HG02870 (cell line): ENCODE data around the gene SORD.
"Not testable (repeated sequence)": the region's sequence is repeated elsewhere in the genome, so short reads cannot be mapped to it uniquely, and the experiment has no call there.

Experiments
- ATAC-seq: cut with Tn5 transposase; IDR thresholded peaks from one replicate; pipeline ENCODE4 v1.9.1; 2021; ENCODE audit warnings: mild to moderate bottlenecking, moderate library complexity; ENCODE audit not compliant: unreplicated experiment

Gene SORD

DNA sequence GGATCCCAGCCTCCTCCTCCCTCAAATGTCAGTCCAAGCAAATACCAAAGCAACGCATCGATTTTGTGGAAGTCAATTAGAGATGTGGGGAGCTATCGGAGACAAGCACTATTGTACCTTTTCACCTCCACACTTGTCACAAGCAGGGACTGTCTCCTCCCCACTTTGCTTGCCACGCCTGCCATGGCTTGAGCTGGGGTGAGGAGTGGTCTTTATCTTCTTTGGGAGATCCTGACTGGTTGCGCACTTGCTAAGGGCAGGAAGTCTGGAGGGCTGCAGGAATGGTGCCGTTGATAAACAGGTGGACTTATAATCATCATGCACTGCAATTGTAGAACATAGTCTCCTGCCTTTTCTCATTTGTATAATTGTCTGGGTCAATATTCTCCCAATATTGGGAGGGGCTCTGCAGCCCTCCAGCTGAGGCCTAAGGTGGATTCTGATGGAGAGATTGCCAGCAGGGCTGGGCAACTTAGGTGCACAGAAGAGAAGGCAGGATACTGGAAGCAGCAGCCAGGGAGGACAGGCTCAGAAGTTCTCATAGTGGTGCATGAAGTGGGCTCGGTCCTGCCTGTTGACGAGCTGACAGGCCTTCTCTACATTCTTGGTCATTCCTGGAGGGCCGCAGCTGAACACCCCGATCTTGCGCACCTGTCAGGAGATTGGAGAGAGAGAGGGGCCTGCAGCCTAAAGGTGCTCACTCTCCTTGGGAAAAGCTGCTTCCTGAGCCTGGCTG lies 70.8 kb downstream of the SORD start:
- ATAC-seq = no peak

DNA sequence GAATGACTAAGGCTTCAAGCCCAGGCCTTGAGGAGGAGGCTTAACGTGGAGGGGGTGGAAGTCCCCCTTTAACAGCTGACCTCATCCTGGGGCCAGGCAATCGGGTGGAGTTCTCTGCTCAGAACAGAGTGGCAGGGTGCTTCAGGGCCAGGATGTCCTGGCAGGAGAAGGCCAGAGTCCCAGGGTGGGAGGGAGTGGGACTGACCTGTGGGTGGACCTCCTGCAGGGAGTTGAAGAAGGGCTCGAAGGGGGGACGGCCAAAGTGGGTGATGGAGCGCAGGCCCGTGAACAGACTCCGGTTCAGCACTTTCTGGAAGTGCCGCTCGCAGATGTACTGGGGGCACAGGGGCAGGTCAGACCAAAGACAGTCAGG lies 71.3 kb downstream of the SORD start:
- no peak for ATAC-seq

DNA sequence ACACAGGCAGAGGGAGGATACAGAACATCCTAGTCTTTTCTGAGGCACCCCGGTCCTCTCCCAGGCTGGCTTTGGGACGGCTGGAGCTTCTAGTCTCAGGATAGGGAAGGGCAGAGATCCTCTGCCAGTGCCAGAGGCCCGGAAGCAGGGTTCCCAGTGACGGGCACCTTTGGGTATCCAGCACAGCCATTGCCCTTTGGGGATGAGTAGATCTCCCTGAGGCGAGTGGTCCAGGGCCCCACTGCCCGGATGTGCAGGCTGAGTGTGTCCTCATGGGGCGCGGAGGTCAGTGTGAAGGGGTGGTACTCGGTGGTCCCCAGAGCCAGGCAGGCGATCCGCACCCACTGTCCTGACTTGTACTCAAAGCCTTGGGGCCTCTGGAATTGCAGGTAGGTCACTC lies 72.7 kb downstream of the SORD start:
- ATAC-seq = no peak

DNA sequence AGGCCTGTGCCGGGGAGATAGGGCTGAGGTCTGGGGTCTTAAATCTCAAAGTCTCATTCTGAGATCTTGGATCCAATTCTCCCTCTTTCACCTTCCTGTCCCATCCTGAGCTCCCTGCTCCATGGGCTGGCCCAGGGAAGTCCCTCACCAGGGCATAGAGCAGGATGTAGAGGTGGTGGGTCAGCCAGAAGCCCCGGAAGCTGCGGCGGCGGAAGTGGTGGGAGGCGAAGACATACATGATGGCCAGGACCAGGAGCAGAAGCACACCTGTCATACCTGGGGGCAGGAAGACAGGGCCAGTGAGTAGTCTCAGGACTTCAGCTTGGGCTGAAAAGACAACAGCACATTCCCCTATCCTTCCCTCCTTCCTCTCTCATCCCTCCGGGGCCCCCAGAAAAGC lies 74.5 kb downstream of the SORD start:
- ATAC-seq = no peak

DNA sequence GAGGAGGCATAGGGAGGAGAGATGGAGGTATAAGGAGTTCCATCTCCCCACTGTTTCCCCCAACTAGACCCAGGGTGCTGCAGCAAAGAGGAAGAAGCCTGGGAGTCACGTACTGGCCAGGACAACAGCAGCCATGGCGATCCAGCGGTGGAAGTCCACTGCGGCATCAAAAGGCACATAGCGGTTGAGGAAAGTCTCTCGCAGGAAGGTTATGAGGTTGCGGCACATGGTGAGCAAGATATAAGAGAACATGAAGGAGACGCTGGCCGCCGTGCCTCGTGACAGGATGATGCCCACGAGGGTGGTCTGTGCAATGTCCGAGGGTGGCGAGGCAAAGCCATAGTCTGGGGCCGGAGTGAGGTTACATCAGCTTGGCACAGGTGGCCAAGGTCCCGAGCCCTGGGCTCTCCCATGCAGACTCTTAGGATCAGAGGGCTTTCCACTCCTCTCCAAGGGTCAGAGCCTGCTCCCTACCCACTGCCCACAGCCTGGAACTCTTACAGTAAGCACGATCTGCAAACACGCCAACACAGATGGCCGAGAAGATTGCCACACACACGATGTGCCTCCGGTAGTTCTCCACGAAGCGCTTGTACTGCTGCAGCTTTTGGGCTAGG lies 76.7 kb downstream of the SORD start:
- ATAC-seq = no peak

DNA sequence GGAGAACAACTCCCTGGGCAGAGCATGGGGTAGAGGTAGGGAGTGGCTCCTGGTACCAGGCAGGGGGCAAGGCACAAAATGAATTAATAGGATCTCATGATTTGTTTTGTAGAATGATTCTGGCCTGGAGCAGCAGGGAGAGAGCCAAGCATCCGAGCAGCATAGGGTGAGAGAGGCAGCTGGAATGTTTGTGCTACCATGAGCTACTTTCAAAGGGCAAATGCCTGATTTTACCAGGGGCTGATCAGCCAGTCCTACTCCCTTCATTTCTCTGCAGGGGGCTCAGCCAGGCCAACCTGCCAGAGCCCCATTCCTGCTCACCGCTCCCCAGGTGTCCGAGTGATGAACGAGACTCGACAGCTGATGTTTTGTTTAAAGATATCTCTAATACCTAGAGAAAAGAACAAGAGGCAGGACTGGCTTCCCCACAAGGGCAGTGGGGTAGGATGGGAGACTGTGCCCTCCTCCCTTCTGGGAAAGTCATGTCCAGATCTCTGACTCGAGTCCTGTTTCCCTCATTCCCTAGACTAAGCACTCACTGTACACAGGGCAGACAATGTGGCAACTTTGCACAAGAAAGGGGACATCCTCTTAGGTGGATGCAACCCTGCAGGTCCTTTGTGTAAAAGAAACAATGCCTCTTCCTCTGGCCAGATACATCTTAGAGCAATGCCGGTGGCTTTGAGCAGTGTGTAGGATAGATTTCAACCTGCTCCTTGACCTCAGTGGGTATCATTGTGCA lies 78.1 kb downstream of the SORD start:
- ATAC-seq = no peak

DNA sequence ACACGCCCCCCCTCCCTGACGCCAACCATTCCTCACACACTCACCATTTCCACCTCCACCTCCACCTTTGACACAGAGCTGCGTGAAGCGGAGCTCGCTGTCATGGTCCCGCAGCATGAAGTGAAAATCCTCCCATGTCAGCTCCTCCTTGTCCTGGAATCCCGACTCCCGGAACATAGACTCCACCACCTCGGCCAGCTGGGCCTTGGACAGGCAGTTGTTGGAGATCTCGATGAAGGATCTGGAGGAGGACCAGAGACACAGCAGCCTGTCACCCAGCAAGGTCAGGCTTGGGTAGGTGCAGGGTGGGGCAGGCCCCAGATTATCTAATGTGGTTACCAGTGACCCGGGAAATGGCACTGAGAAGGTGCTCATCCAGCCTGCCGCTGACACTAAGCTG lies 78.8 kb downstream of the SORD start:
- ATAC-seq = no peak

DNA sequence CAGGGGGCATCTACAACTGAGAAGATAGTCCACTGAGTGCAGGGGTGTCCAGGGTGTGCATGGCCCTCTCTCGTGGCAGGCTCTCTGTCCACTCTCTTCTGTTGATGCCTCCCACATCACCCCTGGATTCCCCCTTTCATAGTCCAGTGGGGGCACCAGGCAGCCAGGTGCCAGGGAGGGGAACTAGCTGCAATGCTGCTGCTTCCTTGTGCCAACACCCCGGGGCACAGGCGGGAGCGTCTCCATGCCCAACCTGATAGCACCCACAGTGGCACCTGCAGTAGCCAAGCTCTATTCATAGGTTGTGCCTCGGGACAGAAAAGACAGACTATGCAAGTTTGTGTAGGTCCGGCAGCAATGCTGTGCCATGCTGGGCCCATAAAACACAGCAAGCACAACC lies 79.2 kb downstream of the SORD start:
- ATAC-seq = no peak

DNA sequence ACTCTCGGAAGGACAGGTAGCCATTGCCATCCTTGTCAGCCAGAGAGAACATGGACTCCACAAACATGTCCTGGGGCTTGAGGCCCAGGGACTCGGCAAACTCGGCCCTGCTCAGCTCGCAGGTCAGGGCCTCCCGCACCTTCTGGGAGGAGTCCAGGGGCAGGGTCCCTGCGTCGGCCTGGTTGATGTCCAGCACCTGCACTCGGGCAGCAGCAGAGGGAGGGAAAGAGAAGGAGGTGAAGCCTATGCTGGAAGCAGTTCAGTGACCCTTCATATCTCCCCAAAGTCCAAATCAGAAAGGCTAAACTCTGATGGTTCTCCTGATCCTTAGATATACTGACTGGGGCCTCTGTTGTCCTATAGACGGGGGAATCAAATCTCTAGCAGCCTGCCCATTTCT lies 81.2 kb downstream of the SORD start:
- ATAC-seq = not testable (repeated sequence)

DNA sequence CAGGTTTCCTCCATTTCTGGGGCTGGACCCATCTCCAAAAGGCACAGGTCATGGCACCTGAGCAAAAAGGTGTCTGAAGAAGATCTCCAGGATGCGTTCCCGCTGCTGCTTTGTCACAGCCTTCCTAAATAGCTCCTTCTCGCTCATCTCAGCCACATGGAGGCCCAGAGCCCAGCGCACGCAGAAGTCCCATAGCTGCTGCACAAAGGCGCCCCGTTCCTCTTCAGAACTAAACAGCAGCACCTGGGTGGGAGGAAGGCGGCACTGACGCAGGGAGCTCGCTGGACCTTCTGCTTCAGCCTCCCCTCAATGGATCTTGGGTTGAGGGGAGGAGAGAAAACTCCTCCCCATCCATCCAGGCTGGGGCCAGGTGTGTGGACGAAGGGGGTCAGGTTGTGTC lies 82.6 kb downstream of the SORD start:
- ATAC-seq = no peak

DNA sequence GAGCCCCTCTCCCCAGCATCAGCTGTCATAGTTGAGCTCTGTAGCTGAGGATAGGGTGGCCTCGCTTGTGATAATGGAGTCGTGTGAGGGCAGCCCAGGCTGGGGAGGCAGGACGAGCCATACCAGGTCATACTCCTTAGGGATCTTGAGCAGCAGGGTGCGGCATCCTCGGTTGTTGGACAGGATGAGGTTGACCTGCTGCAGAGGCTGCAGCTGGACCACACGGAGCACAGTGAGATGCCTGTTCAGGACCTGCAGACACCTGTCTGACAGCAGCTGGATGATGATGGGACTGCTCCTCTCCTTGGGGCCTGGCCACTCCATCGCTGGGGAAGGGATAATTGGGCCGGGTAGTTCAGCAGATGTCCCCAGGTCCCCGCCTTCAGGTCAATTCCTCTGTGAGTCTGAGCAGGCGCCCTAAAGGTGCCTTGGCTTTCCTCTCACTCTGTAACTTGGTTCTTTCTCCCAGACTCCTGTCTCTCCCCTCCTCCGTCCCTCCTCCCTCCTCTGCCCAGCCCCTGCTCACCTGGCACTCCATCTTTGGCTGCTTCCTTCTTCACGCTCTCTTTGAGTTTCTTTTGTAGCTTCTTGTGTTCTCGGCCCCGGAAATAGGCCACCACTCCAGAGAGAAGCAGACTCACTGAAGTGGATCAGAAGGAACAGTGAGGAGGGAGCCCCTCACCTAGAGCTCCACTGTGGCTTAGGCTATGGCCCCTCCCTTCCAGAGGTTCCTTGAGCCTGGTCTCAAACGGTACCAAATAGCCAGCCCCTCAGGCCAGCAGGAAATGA lies 83.2 kb downstream of the SORD start:
- ATAC-seq = no peak

DNA sequence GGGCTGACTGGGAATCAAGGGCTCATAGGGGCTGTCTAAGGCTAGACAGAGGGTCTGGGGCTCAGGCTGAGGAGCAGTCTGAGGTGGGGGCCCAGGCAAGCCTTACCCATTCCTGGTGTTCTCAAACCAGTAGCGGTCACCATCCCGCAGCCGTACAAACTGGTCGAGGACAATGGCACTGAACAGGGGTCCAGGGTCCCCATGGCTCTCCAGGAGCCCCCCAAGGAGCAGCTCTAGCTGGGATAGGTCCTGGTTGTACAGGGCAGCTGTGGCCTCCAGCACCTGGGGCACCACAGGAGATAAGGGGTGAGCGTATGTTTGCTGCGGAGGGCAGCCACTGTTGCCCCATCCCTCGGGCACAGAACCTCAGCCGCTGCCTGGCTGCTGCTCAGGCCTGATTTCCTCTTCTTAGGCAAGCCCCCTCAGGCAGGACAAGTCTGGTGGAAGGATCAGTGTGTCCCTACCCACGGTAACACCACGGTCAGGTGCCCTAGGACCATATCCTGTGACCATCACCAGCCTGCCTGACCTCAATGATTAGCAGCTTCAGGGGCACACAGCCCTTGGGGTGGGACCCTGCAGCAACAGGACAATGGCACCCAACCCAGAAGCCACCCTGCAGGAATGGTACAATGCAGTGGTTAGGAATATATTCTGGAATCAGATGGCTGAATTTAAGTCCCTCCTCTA lies 85.1 kb downstream of the SORD start:
- ATAC-seq = no peak

DNA sequence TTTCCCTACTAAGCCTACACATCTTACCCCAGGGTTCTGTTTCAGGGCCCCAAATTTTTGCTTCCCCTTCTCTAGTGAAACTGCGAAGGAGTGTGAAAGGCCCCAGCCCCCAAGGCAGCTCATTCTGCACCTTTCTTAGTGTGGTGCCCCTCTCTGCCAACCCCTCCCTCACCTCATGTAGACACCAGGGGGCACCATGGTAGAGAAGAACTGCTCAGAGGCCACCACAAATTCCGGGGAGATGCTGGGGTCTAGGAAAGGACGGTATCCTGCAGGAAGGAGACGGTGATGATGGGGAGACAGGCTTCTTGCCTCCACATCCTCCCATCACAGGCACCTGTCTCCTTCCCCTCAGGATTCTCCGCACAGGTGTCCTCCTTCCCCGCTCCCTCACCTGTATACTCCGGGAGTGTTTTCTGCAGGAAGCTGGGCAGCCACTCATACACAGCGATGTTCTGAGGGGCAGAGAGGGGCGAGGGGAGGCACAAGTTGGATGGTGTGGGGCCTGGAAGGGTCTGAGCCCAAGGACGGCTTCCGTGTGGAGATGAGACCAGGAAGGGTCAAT lies 87.3 kb downstream of the SORD start:
- no peak for ATAC-seq

DNA sequence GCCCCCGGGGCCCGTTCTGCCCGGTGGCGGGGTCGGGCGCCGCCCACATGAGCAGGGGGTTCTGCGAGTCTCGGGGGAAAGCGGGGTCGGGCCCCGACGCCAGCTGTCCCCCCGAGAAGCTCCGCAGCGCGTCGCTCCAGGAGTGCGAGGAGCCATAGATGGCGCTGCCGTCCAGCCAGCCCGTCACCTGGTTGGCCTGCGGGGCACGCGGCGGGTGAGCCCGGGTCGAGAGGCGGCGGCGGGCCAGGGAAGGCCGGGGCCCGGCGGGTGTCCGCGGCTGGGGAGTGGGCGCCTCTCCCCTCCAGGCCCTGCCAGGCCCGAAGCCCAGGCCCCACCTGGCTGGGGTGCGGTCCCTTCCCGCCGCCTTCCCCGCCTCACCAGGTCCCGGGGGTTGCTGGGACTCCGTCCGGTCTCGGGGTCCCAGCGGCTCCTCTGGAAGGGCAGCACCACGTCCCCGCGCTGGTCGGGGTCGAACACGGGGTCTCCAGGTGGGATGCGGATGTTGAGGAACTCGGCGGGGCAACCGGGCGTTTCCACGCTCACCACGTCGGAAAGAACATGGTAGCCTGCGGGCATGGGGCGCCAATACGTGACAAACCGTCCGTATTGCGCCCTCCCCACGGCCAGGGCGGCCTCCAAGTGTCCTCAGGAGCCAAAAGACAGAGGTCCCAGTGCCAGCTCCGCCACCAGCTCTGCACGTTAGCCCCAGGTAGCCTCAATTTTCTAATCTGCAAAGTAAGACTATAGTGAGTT lies 88.6 kb downstream of the SORD start:
- no peak for ATAC-seq

DNA sequence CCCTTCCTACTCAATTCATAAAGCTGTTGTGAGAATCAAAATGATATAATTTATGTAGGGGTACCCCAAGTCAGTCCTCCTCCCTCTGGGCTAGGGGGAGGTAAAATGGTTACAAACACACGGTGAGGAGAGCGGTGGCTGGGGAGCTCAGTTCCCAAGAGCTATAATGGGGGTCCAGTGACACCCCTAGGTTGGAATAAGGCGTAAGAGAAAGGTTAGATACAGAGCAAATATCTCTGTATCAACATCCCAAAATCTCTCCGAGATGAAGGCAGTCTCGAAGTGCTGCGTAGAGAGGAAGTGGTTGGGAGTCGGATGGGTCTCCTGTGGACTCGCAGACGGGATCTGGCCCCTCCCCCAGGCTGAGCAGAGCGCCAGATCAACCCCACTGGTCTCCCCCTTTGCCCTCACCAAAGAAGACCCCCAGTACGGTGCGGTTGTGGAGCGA lies 89.2 kb downstream of the SORD start:
- ATAC-seq = no peak

DNA sequence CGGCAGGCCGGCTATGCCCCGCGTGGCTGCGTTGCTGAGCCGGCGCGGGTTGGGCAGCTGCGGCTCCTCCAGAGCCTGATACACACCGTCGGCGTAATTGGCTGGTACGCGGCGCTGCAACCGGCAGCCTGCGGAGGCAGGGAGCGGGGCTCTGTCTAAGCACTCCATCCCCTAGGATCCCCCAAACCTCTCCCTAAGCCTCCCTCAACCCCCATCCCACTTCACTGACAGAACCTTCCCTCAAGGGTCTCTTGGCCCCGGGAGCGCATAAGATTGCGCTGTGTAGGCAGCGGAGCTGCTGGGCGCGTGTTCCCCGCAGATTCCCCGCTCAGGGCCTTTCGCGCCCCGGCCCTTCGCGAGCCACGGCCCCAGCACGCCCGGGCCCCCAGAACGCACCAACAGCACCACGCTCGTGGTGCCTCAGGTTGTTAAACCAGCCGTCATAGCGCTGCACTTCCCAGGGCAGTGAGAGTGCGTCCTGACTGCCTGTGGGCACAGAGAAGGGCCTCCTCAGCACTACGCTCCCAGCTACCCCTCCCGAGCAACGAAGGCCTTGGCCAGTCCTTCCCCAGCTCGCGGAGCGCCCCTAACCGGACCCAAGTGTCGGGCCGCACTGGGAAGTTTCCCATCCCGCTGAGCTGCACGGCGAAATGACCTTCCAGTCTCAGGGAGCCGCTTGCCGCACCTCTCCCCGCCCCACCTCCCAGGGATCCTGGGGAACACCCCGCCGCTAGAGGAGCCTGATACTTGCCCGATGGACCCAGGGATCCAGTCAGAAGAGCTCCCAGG lies 89.8 kb downstream of the SORD start:
- ATAC-seq = no peak

DNA sequence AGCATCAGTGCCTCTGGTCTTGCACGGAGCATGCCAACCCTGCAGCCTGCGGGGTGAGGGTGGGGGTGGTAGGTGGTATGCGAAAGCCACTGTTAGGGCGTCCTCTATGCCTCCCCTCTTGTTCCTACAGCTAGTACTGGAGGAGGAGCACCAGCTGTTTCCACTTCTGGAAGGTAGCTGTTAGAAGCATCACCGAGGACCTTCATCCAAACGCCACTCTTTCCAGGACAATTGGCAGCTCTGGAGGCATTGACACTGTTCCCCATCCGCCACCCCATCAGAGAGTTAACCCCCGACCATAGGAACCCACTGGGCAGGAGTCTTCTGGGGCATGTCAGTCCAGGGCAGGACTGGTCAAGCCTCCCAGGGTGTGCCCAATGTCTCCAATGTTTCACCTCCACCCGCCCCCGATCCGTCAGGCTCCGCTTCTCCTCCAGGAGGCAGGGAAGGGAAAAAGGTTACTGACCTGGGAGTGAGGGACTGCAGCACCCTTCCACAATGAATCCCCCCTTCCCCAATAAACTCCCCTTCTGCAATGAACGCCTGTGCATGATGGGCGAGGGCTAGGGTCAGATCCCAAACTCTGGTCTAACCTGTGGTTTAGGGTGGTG lies 90.5 kb downstream of the SORD start:
- ATAC-seq = no peak

DNA sequence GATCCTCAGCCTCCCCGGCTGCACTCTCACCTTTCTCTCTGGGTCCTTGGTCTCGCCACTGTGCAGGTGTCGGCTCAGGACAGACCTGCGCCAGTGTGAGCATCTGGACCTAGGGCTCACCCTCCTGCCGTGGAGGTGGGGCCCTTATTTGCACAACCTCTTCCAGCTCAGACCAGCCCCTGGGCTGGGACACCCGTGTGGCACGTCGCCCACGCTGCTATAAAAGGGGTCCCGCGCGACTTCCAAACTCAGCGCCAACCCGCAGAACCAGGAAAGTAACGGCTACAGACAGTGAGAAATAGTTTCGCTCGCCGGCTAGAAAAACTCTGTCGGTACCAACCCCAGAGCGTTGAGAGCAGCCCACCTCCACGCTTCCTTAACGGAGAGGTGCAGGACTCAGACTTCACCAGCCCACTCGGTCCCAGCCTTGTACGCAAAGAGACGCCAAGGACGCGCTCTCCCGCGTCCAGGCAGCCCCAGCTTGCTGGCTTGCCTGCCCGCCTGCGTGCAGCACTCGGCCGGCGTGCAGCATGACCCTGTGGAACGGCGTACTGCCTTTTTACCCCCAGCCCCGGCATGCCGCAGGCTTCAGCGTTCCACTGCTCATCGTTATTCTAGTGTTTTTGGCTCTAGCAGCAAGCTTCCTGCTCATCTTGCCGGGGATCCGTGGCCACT lies 91.2 kb downstream of the SORD start, which contains the start of the genes DUOX2 and DUOXA2:
Gene DUOX2, minus strand, starts transcription at position 97 of the 675 bp plus-strand sequence. CDS start 761 bp downstream, outside the sequence.
Gene DUOXA2, plus strand, starts transcription at position 251 of the 675 bp plus-strand sequence. Its CDS starts 280 bp downstream, at position 531.
- no peak for ATAC-seq
